Activated CD4-positive, alpha-beta T cell treated with anti-CD3 and anti-CD28 coated beads for 1 hour (primary cell): Measurements from ENCODE around the gene PGAM5.
A peak's percentile ranks its signal among the peaks of the same experiment; 100 is the strongest.
"Not testable (repeated sequence)": the region's sequence is repeated elsewhere in the genome, so short reads cannot be mapped to it uniquely, and the experiment has no call there.

Experiments used
- DNase-seq: peaks from one replicate; pipeline ENCODE4 v3.0.0-alpha.2; 2020

Gene PGAM5

DNA sequence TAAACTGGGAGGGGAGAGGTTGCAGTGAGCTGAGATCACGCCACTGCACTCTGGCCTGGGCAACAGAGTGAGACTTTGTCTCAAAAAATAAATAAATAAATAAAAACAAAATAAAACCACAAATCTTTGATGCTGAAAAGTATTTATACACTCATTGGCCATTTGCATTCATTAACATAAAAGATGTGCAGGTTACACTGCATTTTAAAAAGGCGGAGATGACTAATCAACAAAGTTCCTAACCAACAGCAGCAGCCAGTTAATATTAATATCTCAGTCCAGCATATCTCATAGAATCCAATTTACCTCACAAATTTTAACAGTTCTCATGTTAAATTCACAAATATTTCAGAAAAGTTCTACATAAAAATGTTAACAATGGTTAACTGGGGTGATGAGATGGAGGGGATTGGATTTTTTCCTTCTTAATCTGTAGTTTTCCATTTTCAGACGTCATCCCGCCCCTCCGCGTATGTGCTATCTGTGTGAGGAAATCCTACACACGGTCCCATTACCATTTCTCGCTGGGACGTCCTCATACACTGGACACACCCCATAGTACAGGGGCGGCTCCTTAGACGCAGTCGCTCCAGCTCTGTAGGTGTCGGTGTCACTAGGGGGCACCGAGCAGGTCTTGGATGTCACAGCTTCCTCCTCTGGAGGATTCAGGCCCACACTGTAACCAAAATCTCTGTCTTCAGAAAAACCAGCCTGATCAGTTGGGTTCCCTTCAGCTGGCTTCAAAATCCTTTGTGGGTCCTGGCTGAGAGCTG, 43.7 kb downstream of the PGAM5 start:
- no peak for DNase-seq

DNA sequence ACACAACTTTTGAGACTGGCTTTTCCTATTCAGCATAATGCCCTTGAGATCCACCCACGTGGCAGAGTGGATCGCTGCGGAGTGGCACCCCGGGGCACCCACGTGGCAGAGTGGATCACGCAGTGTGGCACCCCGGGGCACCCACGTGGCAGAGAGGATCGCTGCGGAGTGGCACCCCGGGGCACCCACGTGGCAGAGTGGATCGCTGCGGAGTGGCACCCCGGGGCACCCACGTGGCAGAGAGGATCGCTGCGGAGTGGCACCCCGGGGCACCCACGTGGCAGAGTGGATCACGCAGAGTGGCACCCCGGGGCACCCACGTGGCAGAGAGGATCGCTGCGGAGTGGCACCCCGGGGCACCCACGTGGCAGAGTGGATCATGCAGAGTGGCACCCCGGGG, 48.2 kb downstream of the PGAM5 start:
- DNase-seq = not testable (repeated sequence)

DNA sequence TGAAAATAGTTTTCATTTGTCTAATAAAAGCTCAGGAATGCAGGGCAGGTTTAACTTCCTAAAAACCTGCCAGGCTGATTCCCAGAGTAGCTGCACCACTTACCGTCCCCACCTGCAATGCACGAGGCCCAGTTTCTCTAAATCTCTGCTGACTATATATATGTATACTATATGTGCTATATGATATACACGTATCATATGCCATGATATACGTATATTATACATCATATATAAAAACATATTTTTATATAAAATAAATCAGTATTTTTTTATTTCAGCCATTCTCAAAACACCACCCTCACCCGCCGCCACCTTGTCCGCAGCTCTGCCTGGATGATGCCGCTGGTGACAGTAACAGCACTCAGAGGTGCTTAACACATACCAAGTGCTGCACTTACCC, 48.7 kb downstream of the PGAM5 start:
- DNase-seq = no peak

DNA sequence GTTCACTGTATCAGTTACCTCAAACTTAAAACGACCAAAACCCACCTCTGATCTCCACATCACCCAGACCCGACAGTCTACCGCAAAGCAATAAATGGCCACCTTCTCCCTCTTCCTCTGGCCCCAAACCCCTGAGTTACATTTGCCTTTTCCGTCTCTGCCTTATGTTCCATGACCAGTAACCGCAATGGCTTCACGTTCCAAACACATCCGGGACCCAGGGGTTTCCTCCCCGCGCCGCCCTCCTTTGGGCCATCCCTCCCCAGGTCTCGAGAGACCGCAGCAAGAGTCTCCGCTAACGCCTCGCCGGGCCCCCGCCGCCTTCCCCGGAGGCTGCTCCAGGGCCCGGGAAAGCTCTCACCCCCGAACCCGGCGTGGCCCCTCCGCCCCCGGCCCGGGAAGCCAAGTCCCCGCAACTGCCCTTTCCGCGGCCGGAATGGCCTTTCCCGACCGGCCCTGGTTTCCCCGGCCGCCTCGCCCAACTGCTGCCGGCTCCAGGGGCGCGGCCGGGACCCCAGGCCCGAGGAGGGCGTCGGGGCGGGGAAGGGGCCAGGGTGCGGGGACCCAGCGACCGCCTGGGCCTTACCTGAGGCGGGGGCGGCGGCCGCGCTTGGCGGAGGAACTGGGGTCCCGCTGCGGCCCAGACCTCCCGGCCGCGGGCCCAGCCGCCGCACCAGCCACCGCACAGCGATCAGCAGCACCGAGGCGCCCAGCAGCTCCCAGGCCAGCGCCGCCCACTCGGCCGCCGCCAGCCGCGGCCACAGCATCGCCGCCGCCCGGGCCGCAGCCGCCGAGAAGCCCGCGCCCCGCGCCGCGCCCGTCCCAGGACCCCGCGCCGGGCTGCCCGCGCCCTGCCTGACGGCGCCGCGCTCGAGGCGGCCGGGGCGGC, 50.6 kb downstream of the PGAM5 start, which contains the start of gene ANKLE2:
TSS of gene ANKLE2 (minus strand) at position 801 of the 889 bp plus-strand sequence. CDS start at position 767, 34 bp downstream.
- DNase-seq = peak; percentile 68

DNA sequence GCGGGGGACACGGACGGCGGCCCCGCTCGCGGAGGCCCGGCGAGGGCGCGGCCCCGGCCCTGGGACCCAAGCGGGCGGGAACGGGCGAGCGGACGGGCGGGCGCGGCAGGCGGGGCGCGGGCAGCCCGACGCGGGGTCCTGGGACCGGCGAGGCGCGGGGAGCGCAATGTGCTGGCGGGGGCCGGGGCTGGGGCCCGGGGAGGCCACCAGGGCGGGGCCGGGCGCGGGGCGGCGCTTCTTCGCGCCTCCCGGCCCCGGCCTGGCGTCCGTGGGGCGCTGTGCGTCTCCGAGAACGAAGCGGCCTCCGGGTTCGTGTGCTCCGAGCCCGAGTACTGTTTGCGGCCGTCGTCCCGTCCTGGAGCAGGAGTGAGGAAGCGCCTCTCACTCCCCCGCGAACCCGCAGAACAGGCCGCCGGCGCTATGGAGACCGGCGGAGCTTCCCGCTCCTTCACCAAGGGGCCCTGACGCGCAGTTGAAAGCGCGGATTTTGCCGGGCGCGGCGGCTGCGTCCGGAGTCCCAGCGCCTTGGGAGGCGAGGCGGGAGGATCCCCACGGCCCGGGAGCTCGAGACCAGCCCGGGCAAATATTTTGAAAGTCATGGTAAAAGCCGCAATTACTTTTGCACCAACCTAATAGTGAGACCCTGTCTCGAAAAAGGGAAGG, 51.4 kb downstream of the PGAM5 start:
- peak; percentile 80 for DNase-seq

DNA sequence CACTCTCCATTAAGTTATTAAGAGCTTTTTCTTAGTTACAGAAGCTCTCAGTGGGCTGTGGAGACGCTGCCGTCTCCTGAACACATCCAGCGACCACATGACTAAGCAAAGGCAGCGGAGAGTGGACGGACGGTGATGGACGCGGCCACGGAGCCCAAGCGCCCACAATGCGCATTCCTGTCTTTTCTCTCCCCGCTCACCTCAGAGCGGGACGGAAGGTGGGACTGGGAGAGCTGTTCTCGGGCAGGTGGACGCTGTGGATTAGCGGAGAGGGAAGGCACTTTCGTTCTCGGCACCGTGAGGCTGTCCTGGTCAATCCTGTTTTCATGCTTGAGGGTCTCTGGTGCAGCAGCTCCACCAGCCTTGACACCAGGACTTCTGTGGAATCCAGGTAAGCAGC, 53.6 kb downstream of the PGAM5 start:
- no peak for DNase-seq

DNA sequence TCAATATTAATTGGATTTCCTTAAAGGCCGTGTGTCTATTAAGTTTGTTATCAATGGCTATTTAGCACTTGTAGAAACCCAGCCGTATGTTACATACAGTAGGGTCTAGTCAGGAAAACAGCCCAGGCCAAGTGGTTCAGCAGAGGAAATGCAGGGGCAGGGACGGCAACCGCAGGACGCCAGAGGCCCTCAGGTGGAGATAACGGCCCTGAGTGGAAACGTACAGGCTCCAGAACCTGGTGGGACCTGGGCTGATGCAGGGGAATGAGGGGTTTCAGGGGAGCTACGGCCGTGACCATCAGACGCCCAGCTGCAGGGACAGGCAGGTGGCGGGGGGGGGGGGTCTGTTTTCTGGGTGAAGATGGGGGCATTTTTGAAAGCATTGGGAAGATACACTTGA, 54.7 kb downstream of the PGAM5 start:
- DNase-seq = no peak

DNA sequence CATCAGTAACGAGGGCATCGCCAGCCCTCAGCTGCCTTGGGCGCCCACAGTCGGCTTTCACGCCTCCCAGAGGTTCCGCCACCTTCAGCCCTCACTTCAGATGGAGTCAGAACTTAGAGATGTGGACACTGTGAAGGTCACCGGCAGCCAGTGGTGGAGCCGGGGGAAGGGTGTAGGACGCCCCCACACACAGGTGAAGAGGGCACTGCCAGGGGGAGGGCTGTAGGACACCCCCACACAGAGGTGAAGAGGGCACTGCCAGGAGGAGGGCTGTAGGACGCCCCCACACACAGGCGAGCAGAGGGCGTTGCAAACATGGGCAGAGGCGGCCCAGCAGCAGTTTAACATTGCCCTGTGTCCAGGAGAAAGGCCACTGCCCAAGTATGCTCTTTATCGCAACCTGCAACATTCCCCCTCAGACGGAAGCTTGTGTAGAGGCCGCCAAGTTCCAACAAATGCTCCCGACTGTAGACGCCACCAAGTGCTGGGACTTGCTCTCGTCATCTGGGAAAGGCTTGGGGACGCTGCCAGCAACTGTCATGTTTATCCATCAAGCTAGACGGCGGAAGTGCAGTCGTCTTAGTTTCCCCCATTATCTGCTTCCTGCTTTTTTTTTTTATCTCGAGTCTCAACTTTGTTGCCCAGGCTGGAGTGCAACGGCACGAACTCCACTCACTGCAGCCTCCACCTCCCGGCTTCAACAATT, 55.9 kb downstream of the PGAM5 start:
- no peak for DNase-seq

DNA sequence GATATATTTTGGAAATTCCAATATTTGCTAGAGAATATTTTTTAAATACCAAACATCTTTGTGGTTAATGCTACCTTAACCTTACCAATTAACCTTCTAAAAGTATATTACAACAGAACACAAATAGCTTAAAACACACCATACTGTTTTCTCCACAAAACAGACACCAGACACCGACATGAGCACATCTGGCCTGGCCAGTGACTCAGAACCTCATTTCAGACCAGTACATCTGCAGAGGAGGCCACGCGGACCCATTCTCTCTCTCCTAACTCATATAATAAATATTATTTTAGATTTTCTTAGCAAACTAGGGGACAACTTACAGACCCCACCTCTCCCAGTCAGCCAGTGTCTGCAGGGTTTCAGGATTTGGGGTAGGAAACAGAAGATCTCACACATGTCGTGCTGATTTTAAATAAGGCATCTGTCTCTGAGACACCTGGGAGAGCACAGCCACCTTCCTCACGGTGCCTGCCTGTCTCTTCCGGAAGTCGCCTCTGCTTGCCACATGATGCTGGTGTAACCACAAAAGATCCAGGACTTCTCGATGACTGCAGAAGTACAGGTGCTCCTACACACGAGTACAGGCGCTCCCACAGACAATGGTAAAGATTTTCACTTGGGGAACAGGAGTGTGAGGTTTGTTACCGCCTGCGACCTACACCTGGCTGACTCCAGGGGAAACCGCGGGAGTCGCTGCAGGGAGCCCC, 60.6 kb downstream of the PGAM5 start:
- peak; percentile 31 for DNase-seq
